Measurements from ENCODE around the gene VAMP4. TPM values are rescaled to one million over a fixed set of nuclear protein-coding genes. Genes with fewer than 3 reads are reported as not detected.
A peak's percentile ranks its signal among the peaks of the same experiment; 100 is the strongest.
"Not testable (repeated sequence)": the region's sequence is repeated elsewhere in the genome, so short reads cannot be mapped to it uniquely, and the experiment has no call there.

The VAMP4 gene
- polyA plus RNA-seq, 3 donors, result 13.0 to 18.2 (median 16.0) TPM

- DNase-seq (ENCODE audit: extremely low read depth in 1 of 11, low read depth in 9 of 11, low spot score in 4 of 11), result no peak
Measured at GRCh38 chr1:171758011-171758410, 16.1 kb upstream of the VAMP4 start.

- no peak for DNase-seq (ENCODE audit: extremely low read depth in 1 of 11, low read depth in 9 of 11, low spot score in 4 of 11)
Measured at GRCh38 chr1:171756856-171757255, 15.0 kb upstream of the VAMP4 start.

GRCh38 chr1:171754971-171755370 lies 13.1 kb upstream of the VAMP4 start:
- no peak for DNase-seq (ENCODE audit: extremely low read depth in 1 of 11, low read depth in 9 of 11, low spot score in 4 of 11)

- no peak for DNase-seq (ENCODE audit: extremely low read depth in 1 of 11, low read depth in 9 of 11, low spot score in 4 of 11)
Measured at GRCh38 chr1:171754353-171754705, 12.5 kb upstream of the VAMP4 start.

GRCh38 chr1:171753685-171754352 lies 12.0 kb upstream of the VAMP4 start:
- no peak for DNase-seq (ENCODE audit: extremely low read depth in 1 of 11, low read depth in 9 of 11, low spot score in 4 of 11)

- no peak for DNase-seq (ENCODE audit: extremely low read depth in 1 of 11, low read depth in 9 of 11, low spot score in 4 of 11)
Measured at GRCh38 chr1:171753182-171753581, 11.3 kb upstream of the VAMP4 start.

- DNase-seq (ENCODE audit: extremely low read depth in 1 of 11, low read depth in 9 of 11, low spot score in 4 of 11), result no peak
Measured at GRCh38 chr1:171751221-171751620, 9.4 kb upstream of the VAMP4 start.

GRCh38 chr1:171748651-171749050 lies 6.8 kb upstream of the VAMP4 start:
- no peak for DNase-seq (ENCODE audit: extremely low read depth in 1 of 11, low read depth in 9 of 11, low spot score in 4 of 11)

GRCh38 chr1:171744986-171745385 lies 3.1 kb upstream of the VAMP4 start:
- DNase-seq (ENCODE audit: extremely low read depth in 1 of 11, low read depth in 9 of 11, low spot score in 4 of 11), result no peak

GRCh38 chr1:171743081-171743870 lies 1.4 kb upstream of the VAMP4 start:
- peak in 2 of 11 donors; percentile 5 to 18 for DNase-seq (ENCODE audit: extremely low read depth in 1 of 11, low read depth in 9 of 11, low spot score in 4 of 11)

GRCh38 chr1:171742577-171742922 lies 685 bp upstream of the VAMP4 start:
- peak in 7 of 11 donors; percentile 25 to 48 (median 37) for DNase-seq (ENCODE audit: extremely low read depth in 1 of 11, low read depth in 9 of 11, low spot score in 4 of 11)

GRCh38 chr1:171740987-171741871 lies 636 bp downstream of the VAMP4 start:
- DNase-seq (ENCODE audit: extremely low read depth in 1 of 11, low read depth in 9 of 11, low spot score in 4 of 11), result peak in 6 of 11 donors; percentile 17 to 34 (median 22)

GRCh38 chr1:171740356-171740863 lies 1.5 kb downstream of the VAMP4 start:
- DNase-seq (ENCODE audit: extremely low read depth in 1 of 11, low read depth in 9 of 11, low spot score in 4 of 11), result no peak

GRCh38 chr1:171739656-171740055 lies 2.2 kb downstream of the VAMP4 start:
- DNase-seq (ENCODE audit: extremely low read depth in 1 of 11, low read depth in 9 of 11, low spot score in 4 of 11), result no peak

- no peak for DNase-seq (ENCODE audit: extremely low read depth in 1 of 11, low read depth in 9 of 11, low spot score in 4 of 11)
Measured at GRCh38 chr1:171738911-171739310, 3.0 kb downstream of the VAMP4 start.

GRCh38 chr1:171736196-171736595 lies 5.7 kb downstream of the VAMP4 start:
- no peak for DNase-seq (ENCODE audit: extremely low read depth in 1 of 11, low read depth in 9 of 11, low spot score in 4 of 11)

GRCh38 chr1:171730052-171730451 lies 11.8 kb downstream of the VAMP4 start:
- no peak for DNase-seq (ENCODE audit: extremely low read depth in 1 of 11, low read depth in 9 of 11, low spot score in 4 of 11)

GRCh38 chr1:171727778-171728177 lies 14.1 kb downstream of the VAMP4 start:
- DNase-seq (ENCODE audit: extremely low read depth in 1 of 11, low read depth in 9 of 11, low spot score in 4 of 11), result no peak

GRCh38 chr1:171723180-171723579 lies 18.7 kb downstream of the VAMP4 start:
- DNase-seq (ENCODE audit: extremely low read depth in 1 of 11, low read depth in 9 of 11, low spot score in 4 of 11), result not testable (repeated sequence)

- no peak for DNase-seq (ENCODE audit: extremely low read depth in 1 of 11, low read depth in 9 of 11, low spot score in 4 of 11)
Measured at GRCh38 chr1:171718848-171719247, 23.0 kb downstream of the VAMP4 start.

Measured in renal cortex interstitium (tissue), 11 donors.